A549 (cell line): Measurements from ENCODE around the gene SPATS2.

Experiments
- BHLHE40 ChIP-seq: IDR thresholded peaks from 2 replicates; pipeline ENCODE4 v1.6.1; 2012; ENCODE audit warnings: low read depth, low read length, inconsistent platforms
- CEBPB ChIP-seq, 2 experiments: fragments of >200 bp in 1 of 2; sonication (Bioruptor Twin) in 1 of 2; formaldehyde crosslinking in 1 of 2; IDR thresholded peaks; 2 replicates each; pipeline ENCODE4 v1.6.1; 2012 to 2016
- FOSL2 ChIP-seq, 2 experiments: fragments of 450-650 bp in 1 of 2; fragments of >200 bp in 1 of 2; sonication (Bioruptor Twin) in 1 of 2; formaldehyde crosslinking; IDR thresholded peaks; 2 replicates each; pipeline versions ENCODE4 v1.5.0 to v1.6.1; 2016 to 2020; ENCODE audit warnings: mild to moderate bottlenecking in 1 of 2, moderate library complexity in 1 of 2
- POLR2A ChIP-seq: IDR thresholded peaks from 2 replicates; pipeline ENCODE4 v1.6.1; 2012; ENCODE audit warnings: mild to moderate bottlenecking, low read length
- SREBF2 ChIP-seq: fragments of 450-650 bp; IDR thresholded peaks from 2 replicates; pipeline ENCODE4 v1.6.1; 2014; ENCODE audit warnings: mild to moderate bottlenecking, moderate library complexity
- ZC3H11A ChIP-seq: fragments of 450-650 bp; IDR thresholded peaks from 2 replicates; pipeline ENCODE4 v1.6.1; 2014; ENCODE audit warnings: antibody characterized with exemption, mild to moderate bottlenecking
- ZFP36 ChIP-seq: fragments of 450-650 bp; IDR thresholded peaks from 2 replicates; pipeline ENCODE4 v1.6.1; 2014; ENCODE audit warnings: borderline replicate concordance; ENCODE audit not compliant: partially characterized antibody
- TF ChIP-seq, protein P1 (sequence below): fragments of >200 bp; sonication (Bioruptor Twin); formaldehyde crosslinking; IDR thresholded peaks from 3 replicates; pipeline ENCODE4 v1.5.1; 2016
- TF ChIP-seq, protein P2 (sequence below): IDR thresholded peaks from 2 replicates; pipeline ENCODE4 v1.6.1; 2012
- TF ChIP-seq, protein P3 (sequence below): fragments of 150-350 bp; IDR thresholded peaks from 2 replicates; pipeline ENCODE4 v1.6.1; 2014; ENCODE audit warnings: low read depth, mild to moderate bottlenecking, low read length

DNA sequence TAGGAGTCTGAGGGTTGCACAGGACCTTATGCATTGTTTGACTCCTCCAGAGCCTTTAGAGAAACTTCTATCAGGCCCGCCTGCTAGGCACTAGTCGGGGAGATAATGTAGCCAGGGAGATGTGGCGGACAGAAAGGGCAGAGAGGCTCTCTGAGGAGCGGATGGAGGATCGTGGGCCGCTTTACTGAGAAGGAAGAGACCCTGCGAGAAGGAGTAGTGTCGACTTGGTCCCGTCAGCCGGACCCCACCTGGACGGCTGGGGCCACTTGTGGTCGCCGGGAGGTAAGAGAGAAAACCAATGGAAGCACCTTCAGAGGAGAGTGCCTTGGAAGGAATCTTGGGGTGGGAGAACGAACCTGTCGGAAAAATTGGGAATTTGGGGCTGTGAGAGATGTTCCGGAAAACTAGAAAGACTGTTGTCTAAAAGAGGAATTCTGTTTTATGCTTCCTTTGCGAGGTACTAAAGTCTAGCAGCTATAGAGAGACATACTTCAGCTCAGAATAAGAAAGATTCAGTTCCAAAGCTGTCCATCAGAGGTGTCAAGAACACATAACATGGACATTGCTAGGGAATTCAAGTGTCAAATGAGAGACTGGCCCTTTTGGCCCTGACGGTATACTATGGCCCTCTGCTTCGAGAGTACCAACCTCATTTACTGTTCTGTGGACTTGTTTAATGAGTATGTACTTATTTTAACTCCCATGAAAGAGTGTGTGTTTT lies 201.3 kb downstream of the SPATS2 start:
- TF ChIP-seq POLR2A: no peak
- TF ChIP-seq, protein P1, sequence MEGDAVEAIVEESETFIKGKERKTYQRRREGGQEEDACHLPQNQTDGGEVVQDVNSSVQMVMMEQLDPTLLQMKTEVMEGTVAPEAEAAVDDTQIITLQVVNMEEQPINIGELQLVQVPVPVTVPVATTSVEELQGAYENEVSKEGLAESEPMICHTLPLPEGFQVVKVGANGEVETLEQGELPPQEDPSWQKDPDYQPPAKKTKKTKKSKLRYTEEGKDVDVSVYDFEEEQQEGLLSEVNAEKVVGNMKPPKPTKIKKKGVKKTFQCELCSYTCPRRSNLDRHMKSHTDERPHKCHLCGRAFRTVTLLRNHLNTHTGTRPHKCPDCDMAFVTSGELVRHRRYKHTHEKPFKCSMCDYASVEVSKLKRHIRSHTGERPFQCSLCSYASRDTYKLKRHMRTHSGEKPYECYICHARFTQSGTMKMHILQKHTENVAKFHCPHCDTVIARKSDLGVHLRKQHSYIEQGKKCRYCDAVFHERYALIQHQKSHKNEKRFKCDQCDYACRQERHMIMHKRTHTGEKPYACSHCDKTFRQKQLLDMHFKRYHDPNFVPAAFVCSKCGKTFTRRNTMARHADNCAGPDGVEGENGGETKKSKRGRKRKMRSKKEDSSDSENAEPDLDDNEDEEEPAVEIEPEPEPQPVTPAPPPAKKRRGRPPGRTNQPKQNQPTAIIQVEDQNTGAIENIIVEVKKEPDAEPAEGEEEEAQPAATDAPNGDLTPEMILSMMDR: no peak
- TF ChIP-seq, protein P2, sequence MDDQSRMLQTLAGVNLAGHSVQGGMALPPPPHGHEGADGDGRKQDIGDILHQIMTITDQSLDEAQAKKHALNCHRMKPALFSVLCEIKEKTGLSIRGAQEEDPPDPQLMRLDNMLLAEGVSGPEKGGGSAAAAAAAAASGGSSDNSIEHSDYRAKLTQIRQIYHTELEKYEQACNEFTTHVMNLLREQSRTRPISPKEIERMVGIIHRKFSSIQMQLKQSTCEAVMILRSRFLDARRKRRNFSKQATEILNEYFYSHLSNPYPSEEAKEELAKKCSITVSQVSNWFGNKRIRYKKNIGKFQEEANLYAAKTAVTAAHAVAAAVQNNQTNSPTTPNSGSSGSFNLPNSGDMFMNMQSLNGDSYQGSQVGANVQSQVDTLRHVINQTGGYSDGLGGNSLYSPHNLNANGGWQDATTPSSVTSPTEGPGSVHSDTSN: no peak
- TF ChIP-seq, protein P3, sequence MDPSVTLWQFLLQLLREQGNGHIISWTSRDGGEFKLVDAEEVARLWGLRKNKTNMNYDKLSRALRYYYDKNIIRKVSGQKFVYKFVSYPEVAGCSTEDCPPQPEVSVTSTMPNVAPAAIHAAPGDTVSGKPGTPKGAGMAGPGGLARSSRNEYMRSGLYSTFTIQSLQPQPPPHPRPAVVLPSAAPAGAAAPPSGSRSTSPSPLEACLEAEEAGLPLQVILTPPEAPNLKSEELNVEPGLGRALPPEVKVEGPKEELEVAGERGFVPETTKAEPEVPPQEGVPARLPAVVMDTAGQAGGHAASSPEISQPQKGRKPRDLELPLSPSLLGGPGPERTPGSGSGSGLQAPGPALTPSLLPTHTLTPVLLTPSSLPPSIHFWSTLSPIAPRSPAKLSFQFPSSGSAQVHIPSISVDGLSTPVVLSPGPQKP: no peak
- TF ChIP-seq SREBF2: no peak
- TF ChIP-seq CEBPB (IDR thresholded peaks at IDR 0.05): no peak
- TF ChIP-seq ZC3H11A: no peak
- no peak for TF ChIP-seq BHLHE40
- TF ChIP-seq ZFP36: no peak
- TF ChIP-seq FOSL2 (IDR thresholded peaks at IDR 0.05): no peak
- no peak for TF ChIP-seq FOSL2 (CRISPR knock-in tag; IDR thresholded peaks at IDR 0.05)
